HCT116 (cell line): ENCODE measurements around the gene UGT1A6.

ENCODE experiments used
- CTCF ChIP-seq, 3 experiments: fragments of 200-600 bp in 1 of 3; sonication (generic) in 1 of 3; IDR thresholded peaks in 2 of 3; conservative IDR thresholded peaks in 1 of 3; 2 replicates each; pipeline ENCODE4 v1.5.1; 2012 to 2017; ENCODE audit warnings: low read depth in 2 of 3, low read length in 2 of 3, antibody characterized with exemption in 1 of 3, borderline replicate concordance in 1 of 3, control low read depth in 1 of 3, mild to moderate bottlenecking in 1 of 3, mixed read lengths in 1 of 3, mixed run types in 1 of 3, moderate library complexity in 1 of 3; ENCODE audit not compliant: insufficient read depth in 1 of 3
- EZH2 ChIP-seq: fragments of 200-600 bp; sonication (generic); IDR thresholded peaks from 2 replicates; pipeline ENCODE4 v1.6.1; 2017; ENCODE audit warnings: antibody characterized with exemption, mixed run types
- POLR2A ChIP-seq: IDR thresholded peaks from 2 replicates; pipeline ENCODE4 v1.7.0; 2011; ENCODE audit warnings: borderline replicate concordance; ENCODE audit not compliant: insufficient read depth, insufficient read length; ENCODE audit errors: extremely low read depth
- POLR2AphosphoS5 ChIP-seq: IDR thresholded peaks from 2 replicates; pipeline ENCODE4 v1.6.1; 2011; ENCODE audit warnings: mild to moderate bottlenecking, low read depth, low read length, moderate library complexity
- SIN3A ChIP-seq: IDR thresholded peaks from 2 replicates; pipeline ENCODE4 v1.6.1; 2012; ENCODE audit warnings: low read depth
- SRF ChIP-seq: IDR thresholded peaks from 2 replicates; pipeline ENCODE4 v1.6.1; 2012; ENCODE audit warnings: low read depth
- YY1 ChIP-seq: IDR thresholded peaks from 2 replicates; pipeline ENCODE4 v1.6.1; 2011; ENCODE audit warnings: low read length, low read depth, moderate library complexity, mild to moderate bottlenecking; ENCODE audit not compliant: insufficient replicate concordance; ENCODE audit errors: extremely low read depth
- TF ChIP-seq, protein P1 (sequence below): IDR thresholded peaks from 2 replicates; pipeline ENCODE4 v1.6.1; 2012
- TF ChIP-seq, protein P2 (sequence below): IDR thresholded peaks from 2 replicates; pipeline ENCODE4 v1.6.1; 2012; ENCODE audit warnings: low read depth

GRCh38 chr2:233818639-233819621, 126.2 kb downstream of the UGT1A6 start:
- TF ChIP-seq CTCF (IDR thresholded peaks at IDR 0.05 in 2 of 3, conservative IDR thresholded peaks at IDR 0.05 in 1 of 3; ENCODE audit: borderline replicate concordance in 1 of 3, insufficient read depth in 1 of 3, low read depth in 2 of 3, low read length in 2 of 3) (no peak), SRF (no peak), YY1 (no peak), EZH2 (no peak), POLR2A (no peak), POLR2AphosphoS5 (no peak), SIN3A (no peak)
- TF ChIP-seq, protein P1, sequence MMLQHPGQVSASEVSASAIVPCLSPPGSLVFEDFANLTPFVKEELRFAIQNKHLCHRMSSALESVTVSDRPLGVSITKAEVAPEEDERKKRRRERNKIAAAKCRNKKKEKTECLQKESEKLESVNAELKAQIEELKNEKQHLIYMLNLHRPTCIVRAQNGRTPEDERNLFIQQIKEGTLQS = no peak
- TF ChIP-seq, protein P2, sequence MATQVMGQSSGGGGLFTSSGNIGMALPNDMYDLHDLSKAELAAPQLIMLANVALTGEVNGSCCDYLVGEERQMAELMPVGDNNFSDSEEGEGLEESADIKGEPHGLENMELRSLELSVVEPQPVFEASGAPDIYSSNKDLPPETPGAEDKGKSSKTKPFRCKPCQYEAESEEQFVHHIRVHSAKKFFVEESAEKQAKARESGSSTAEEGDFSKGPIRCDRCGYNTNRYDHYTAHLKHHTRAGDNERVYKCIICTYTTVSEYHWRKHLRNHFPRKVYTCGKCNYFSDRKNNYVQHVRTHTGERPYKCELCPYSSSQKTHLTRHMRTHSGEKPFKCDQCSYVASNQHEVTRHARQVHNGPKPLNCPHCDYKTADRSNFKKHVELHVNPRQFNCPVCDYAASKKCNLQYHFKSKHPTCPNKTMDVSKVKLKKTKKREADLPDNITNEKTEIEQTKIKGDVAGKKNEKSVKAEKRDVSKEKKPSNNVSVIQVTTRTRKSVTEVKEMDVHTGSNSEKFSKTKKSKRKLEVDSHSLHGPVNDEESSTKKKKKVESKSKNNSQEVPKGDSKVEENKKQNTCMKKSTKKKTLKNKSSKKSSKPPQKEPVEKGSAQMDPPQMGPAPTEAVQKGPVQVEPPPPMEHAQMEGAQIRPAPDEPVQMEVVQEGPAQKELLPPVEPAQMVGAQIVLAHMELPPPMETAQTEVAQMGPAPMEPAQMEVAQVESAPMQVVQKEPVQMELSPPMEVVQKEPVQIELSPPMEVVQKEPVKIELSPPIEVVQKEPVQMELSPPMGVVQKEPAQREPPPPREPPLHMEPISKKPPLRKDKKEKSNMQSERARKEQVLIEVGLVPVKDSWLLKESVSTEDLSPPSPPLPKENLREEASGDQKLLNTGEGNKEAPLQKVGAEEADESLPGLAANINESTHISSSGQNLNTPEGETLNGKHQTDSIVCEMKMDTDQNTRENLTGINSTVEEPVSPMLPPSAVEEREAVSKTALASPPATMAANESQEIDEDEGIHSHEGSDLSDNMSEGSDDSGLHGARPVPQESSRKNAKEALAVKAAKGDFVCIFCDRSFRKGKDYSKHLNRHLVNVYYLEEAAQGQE = no peak
